ENCODE results near the gene NDUFA13. TPM values are rescaled to one million over a fixed set of nuclear protein-coding genes. Genes with fewer than 3 reads are reported as not detected.

NDUFA13 gene
- total RNA-seq: 100 to 1,000 TPM; 147 to 161 TPM

GRCh38 chr19:19515642-19516519, at the start of gene NDUFA13:
TSS of gene NDUFA13 (plus strand) at chr19:19516225. CDS start at chr19:19516239, 14 bp downstream.

GRCh38 chr19:19514881-19515641, 964 bp upstream of the NDUFA13 start, which contains the start of gene TSSK6:
TSS of gene TSSK6 (minus strand) at chr19:19515548. CDS start at chr19:19515427, 121 bp downstream.

GRCh38 chr19:19528721-19529490, 12.9 kb downstream of the NDUFA13 start, which contains the start of gene YJEFN3:
TSS of gene YJEFN3 (plus strand) at chr19:19528911. CDS start at chr19:19528933, 22 bp downstream.

GRCh38 chr19:19538061-19538784, 22.2 kb downstream of the NDUFA13 start, which contains the start of gene CILP2:
TSS of gene CILP2 (plus strand) at chr19:19538265. CDS start at chr19:19538350, 85 bp downstream.

Other genes starting within 250 kb of the NDUFA13 start
- gene TM6SF2, start 242.9 kb upstream of the NDUFA13 start, total RNA-seq: under 1 TPM in 1 of 2 donors, not detected in 1; under 0.01 TPM
- 10 to 100 TPM; 17.6 to 30.3 TPM for gene SUGP1, start 195.7 kb upstream of the NDUFA13 start, total RNA-seq
- gene MAU2, start 195.4 kb upstream of the NDUFA13 start, total RNA-seq: 10 to 100 TPM; 31.3 to 41.0 TPM
- gene GATAD2A, start 110.5 kb upstream of the NDUFA13 start, total RNA-seq: 10 to 100 TPM; 80.2 to 89.9 TPM
- 1 to 10 TPM in 1 of 2 donors, under 1 TPM in 1; 0.67 to 1.0 TPM for gene TSSK6, start 677 bp upstream of the NDUFA13 start, total RNA-seq
- under 1 TPM; 0.33 to 0.34 TPM for gene YJEFN3, start 12.7 kb downstream of the NDUFA13 start, total RNA-seq
- gene CILP2, start 22.0 kb downstream of the NDUFA13 start, total RNA-seq: under 1 TPM in 1 of 2 donors, not detected in 1; 0.33 TPM
- gene PBX4, start 102.5 kb downstream of the NDUFA13 start, total RNA-seq: 1 to 10 TPM in 1 of 2 donors, under 1 TPM in 1; 0.34 to 2.0 TPM
- gene LPAR2, start 112.0 kb downstream of the NDUFA13 start, total RNA-seq: 1 to 10 TPM; 4.5 to 8.0 TPM
- gene GMIP, start 127.4 kb downstream of the NDUFA13 start, total RNA-seq: 1 to 10 TPM; 7.6 to 7.7 TPM
- 10 to 100 TPM; 70.9 to 79.8 TPM for gene ATP13A1, start 147.5 kb downstream of the NDUFA13 start, total RNA-seq
- gene ZNF101, start 152.6 kb downstream of the NDUFA13 start, total RNA-seq: 1 to 10 TPM; 5.2 to 8.7 TPM
- 1 to 10 TPM; 2.8 to 3.3 TPM for gene ZNF14, start 216.9 kb downstream of the NDUFA13 start, total RNA-seq